CD14-positive monocyte (primary cell): ENCODE results near the gene EPO. TPM values are rescaled to one million over a fixed set of nuclear protein-coding genes. Genes with fewer than 3 reads are reported as not detected.
"Not testable (repeated sequence)": the region's sequence is repeated elsewhere in the genome, so short reads cannot be mapped to it uniquely, and the experiment has no call there.

ENCODE experiments used
- DNase-seq, 3 donors: peaks; one replicate each; pipeline ENCODE4 v3.0.0-alpha.2; 2011 to 2022
- H2AFZ ChIP-seq: 2 replicates; pipeline ENCODE4 v1.6.0; 2012; ENCODE audit warnings: mild to moderate bottlenecking, low read depth, low read length, inconsistent platforms; ENCODE audit not compliant: insufficient read depth, poor library complexity, severe bottlenecking
- H3K27ac ChIP-seq, 2 donors: 1 replicate in 1 of 2; 2 replicates in 1 of 2; pipeline ENCODE4 v1.5.1; 2012 to 2013; ENCODE audit warnings: low read length in 2 of 2, control low read depth in 1 of 2, inconsistent platforms in 1 of 2, low read depth in 1 of 2, mild to moderate bottlenecking in 1 of 2
- H3K27me3 ChIP-seq, 2 donors: one replicate each; pipeline versions ENCODE4 v1.6.0 to v1.6.1; 2011 to 2013; ENCODE audit warnings: low read length in 2 of 2; ENCODE audit not compliant: control insufficient read depth in 2 of 2, insufficient read depth in 2 of 2
- H3K36me3 ChIP-seq, 2 donors: replicated peaks in 1 of 2; 1 replicate in 1 of 2; 2 replicates in 1 of 2; pipeline versions ENCODE4 v1.5.1 to v1.6.1; 2012 to 2013; ENCODE audit warnings: low read length in 2 of 2, control low read depth in 1 of 2, inconsistent platforms in 1 of 2, mild to moderate bottlenecking in 1 of 2; ENCODE audit not compliant: insufficient read depth in 2 of 2, control insufficient read depth in 1 of 2
- H3K4me1 ChIP-seq, 2 donors: 1 replicate in 1 of 2; 2 replicates in 1 of 2; pipeline versions ENCODE4 v1.5.1 to v1.6.1; 2012 to 2013; ENCODE audit warnings: low read length in 2 of 2, control low read depth in 1 of 2, inconsistent platforms in 1 of 2, mild to moderate bottlenecking in 1 of 2, moderate library complexity in 1 of 2; ENCODE audit not compliant: insufficient read depth in 2 of 2, control insufficient read depth in 1 of 2
- H3K4me2 ChIP-seq: replicated peaks from 2 replicates; pipeline ENCODE3; 2012; ENCODE audit warnings: low read length, moderate library complexity, mild to moderate bottlenecking; ENCODE audit not compliant: poor library complexity, severe bottlenecking; ENCODE audit errors: extremely low read depth
- H3K4me3 ChIP-seq, 3 experiments: fragments of 200-600 bp in 1 of 3; sonication (generic) in 1 of 3; replicated peaks in 1 of 3; 1 replicate in 2 of 3; 2 replicates in 1 of 3; pipeline ENCODE4 v1.5.1; 2011 to 2013; ENCODE audit warnings: low read length in 3 of 3, mild to moderate bottlenecking in 3 of 3, control low read depth in 2 of 3, low read depth in 2 of 3, inconsistent platforms in 1 of 3, moderate library complexity in 1 of 3
- H3K79me2 ChIP-seq: 2 replicates; pipeline ENCODE4 v1.6.0; 2012; ENCODE audit warnings: mild to moderate bottlenecking, control low read depth, inconsistent platforms, low read length, moderate library complexity; ENCODE audit not compliant: insufficient read depth
- H3K9ac ChIP-seq: 2 replicates; pipeline ENCODE4 v1.6.0; 2017; ENCODE audit warnings: low read length, mild to moderate bottlenecking; ENCODE audit not compliant: insufficient read depth, poor library complexity, severe bottlenecking
- H3K9me3 ChIP-seq, 2 donors: replicated peaks in 1 of 2; 1 replicate in 1 of 2; 2 replicates in 1 of 2; pipeline versions ENCODE4 v1.5.1 to v1.6.1; 2012 to 2013; ENCODE audit warnings: low read length in 2 of 2, control low read depth in 1 of 2; ENCODE audit not compliant: control insufficient read depth in 1 of 2, insufficient read depth in 1 of 2
- H4K20me1 ChIP-seq: 2 replicates; pipeline ENCODE4 v1.6.0; 2012; ENCODE audit warnings: mild to moderate bottlenecking, low read length, control low read depth, moderate library complexity; ENCODE audit not compliant: insufficient read depth
- H3K27ac Mint-ChIP-seq, 7 donors: one replicate each; pipeline ENCODE4 v1.8.0; 2020; ENCODE audit warnings: mild to moderate bottlenecking in 7 of 7, mixed read lengths in 7 of 7, moderate library complexity in 6 of 7, inconsistent platforms in 2 of 7
- H3K27me3 Mint-ChIP-seq, 3 donors: one replicate each; pipeline ENCODE4 v1.8.0; 2021 to 2022; ENCODE audit warnings: low read depth in 3 of 3, mild to moderate bottlenecking in 3 of 3, mixed read lengths in 3 of 3, moderate library complexity in 3 of 3, inconsistent platforms in 1 of 3
- H3K36me3 Mint-ChIP-seq, 2 donors: one replicate each; pipeline ENCODE4 v1.8.0; 2020; ENCODE audit warnings: mixed read lengths in 2 of 2, inconsistent platforms in 1 of 2, mild to moderate bottlenecking in 1 of 2
- H3K4me1 Mint-ChIP-seq: one replicate; pipeline ENCODE4 v1.8.0; 2020; ENCODE audit warnings: mild to moderate bottlenecking, mixed read lengths
- H3K4me3 Mint-ChIP-seq, 2 donors: one replicate each; pipeline ENCODE4 v1.8.0; 2020; ENCODE audit warnings: mild to moderate bottlenecking in 2 of 2, mixed read lengths in 2 of 2, moderate library complexity in 1 of 2
- H3K9me3 Mint-ChIP-seq, 7 donors: one replicate each; pipeline ENCODE4 v1.8.0; 2020 to 2022; ENCODE audit warnings: mixed read lengths in 7 of 7, mild to moderate bottlenecking in 6 of 7, moderate library complexity in 6 of 7, inconsistent platforms in 2 of 7
- CTCF ChIP-seq: fragments of 200-600 bp; IDR thresholded peaks from one replicate; pipeline ENCODE4 v1.8.0; 2022; ENCODE audit warnings: antibody characterized with exemption, mild to moderate bottlenecking
- WGBS: methylation state at CpG from one replicate; pipeline ENCODE4 v1.1.5; 2013; ENCODE audit warnings: missing lambda C conversion rate; ENCODE audit not compliant: insufficient coverage; 5-methylcytosine and 5-hydroxymethylcytosine counted together
- intact Hi-C, 2 donors: fragments of 100-400 bp; cut with micrococcal nuclease; formaldehyde crosslinking; loops; one replicate each; pipeline versions ENCODE4 v1.15.0 to v1.15.1; 2023
- polyA plus RNA-seq, 3 donors: library from polyadenylated mRNA; depleted of rRNA in 1 of 3; unstranded in 2 of 3; stranded (reverse) in 1 of 3; fragments of 300-500 nt in 2 of 3; fragments of >200 nt in 1 of 3; fragmentation: Illumina TruSeq in 2 of 3; gene quantifications; 1 replicate in 2 of 3; 2 replicates in 1 of 3; pipeline ENCODE4 v1.2.3, GENCODE V29; 2012 to 2021

The EPO gene
- polyA plus RNA-seq, 3 donors, result not detected

- Mint-ChIP-seq H3K9me3 (peaks cover 11 to 25% (median 23%) of the 10 kb centered on the region in 7 donors), H3K36me3 (peaks cover 0 to 4% of the 10 kb centered on the region in 2 donors), H3K27ac (no peak overlapping the region), H3K4me1 (no peaks in the 10 kb centered on the region), H3K27me3 (peaks cover 14 to 31% (median 22%) of the 10 kb centered on the region in 3 donors), H3K4me3 (no peak overlapping the region)
- intact Hi-C loops, result no loop called here
- Histone ChIP-seq H3K27ac (no peak overlapping the region), H2AFZ (no peak overlapping the region), H3K79me2 (no peaks in the 10 kb centered on the region), H3K27me3 (peaks cover 9 to 11% of the 10 kb centered on the region in 2 donors), H3K4me3 (no peak overlapping the region), H3K4me2 (no peak overlapping the region), H3K9me3 (peaks cover 4 to 18% of the 10 kb centered on the region in 2 donors), H4K20me1 (no peaks in the 10 kb centered on the region), H3K36me3 (no peaks in the 10 kb centered on the region), H3K4me1 (no peaks in the 10 kb centered on the region), H3K9ac (no peak overlapping the region)
- TF ChIP-seq CTCF, result no peak
- 77% methylated on average over 8 of the region's 8 CpGs for WGBS
- no peak for DNase-seq
Observed at GRCh38 chr7:100714725-100715124, 5.5 kb upstream of the EPO start.

- H3K27ac ChIP-seq, DNase-seq, H4K20me1 ChIP-seq, intact Hi-C loops, H3K4me3 Mint-ChIP-seq, H3K36me3 ChIP-seq, H3K4me2 ChIP-seq, H3K4me3 ChIP-seq, H3K36me3 Mint-ChIP-seq, H3K4me1 Mint-ChIP-seq, H3K4me1 ChIP-seq, H2AFZ ChIP-seq, H3K9ac ChIP-seq, H3K79me2 ChIP-seq: not testable (repeated sequence)
- H3K27me3 ChIP-seq, result peaks cover 24 to 32% of the 10 kb centered on the region in 2 donors
- 76% methylated on average over 2 of the region's 2 CpGs for WGBS
- Mint-ChIP-seq H3K27me3 (peaks cover 35 to 54% (median 41%) of the 10 kb centered on the region in 3 donors), H3K27ac (peak overlapping the region in 1 of 7 donors; percentile 32), H3K9me3 (peaks cover 11 to 37% (median 24%) of the 10 kb centered on the region in 7 donors)
- peaks cover 12 to 18% of the 10 kb centered on the region in 2 donors for H3K9me3 ChIP-seq
Observed at GRCh38 chr7:100717073-100717472, 3.2 kb upstream of the EPO start.
